HG03135 (cell line): ENCODE results near the gene SLC6A9.

Source experiments
- ATAC-seq: cut with Tn5 transposase; IDR thresholded peaks from one replicate; pipeline ENCODE4 v1.9.1; 2021; ENCODE audit warnings: mild to moderate bottlenecking, moderate library complexity; ENCODE audit not compliant: unreplicated experiment

The SLC6A9 gene

GRCh38 chr1:43951021-43951985 is 80.0 kb downstream of the SLC6A9 start:
- no peak for ATAC-seq

- no peak for ATAC-seq
These were observed 81.6 kb downstream of the SLC6A9 start for GRCh38 chr1:43949678-43950077.

DNA sequence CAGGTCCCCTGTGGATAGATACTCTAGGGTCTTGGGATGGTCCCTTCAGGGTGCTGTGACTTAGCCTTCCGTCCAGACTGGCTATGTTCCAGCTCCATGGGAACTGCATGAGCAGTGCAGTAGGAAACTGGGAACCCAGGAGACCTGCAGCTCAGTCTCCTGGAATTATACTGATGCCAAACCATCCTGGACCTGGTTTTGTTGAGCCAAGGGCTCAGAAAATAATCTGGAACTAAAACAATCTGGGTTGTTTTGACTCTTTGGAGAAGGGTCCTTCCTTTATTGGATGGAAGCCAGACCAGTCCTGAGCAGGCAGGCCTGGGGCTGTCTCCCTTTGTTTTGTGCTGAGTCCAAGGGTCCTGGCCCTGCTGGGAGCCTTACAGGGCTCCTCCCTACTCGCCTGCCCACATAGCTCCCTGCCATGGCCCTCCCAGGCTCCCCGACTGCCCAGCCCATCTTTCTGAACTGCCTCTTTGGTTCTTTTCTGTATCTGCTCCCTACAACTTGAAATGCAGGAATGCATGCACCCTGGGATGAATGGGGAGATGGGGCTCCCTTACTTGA is 83.3 kb downstream of the SLC6A9 start:
- ATAC-seq, result no peak

GRCh38 chr1:43947061-43947873 is 84.0 kb downstream of the SLC6A9 start:
- peak; percentile 6 for ATAC-seq
